GM12873 (cell line): ENCODE data around the gene MEX3D.

ENCODE experiments used
- CTCF ChIP-seq: IDR thresholded peaks from 2 replicates; pipeline ENCODE4 v1.5.1; 2012; ENCODE audit warnings: low read depth, mild to moderate bottlenecking, moderate library complexity, low read length, control low read depth; ENCODE audit not compliant: insufficient read depth; ENCODE audit errors: missing control alignments

MEX3D gene

GRCh38 chr19:1605236-1606137 is 37.4 kb upstream of the MEX3D start, which contains the start of gene UQCR11:
UQCR11 (minus strand) TSS chr19:1605462; CDS start chr19:1605409, 53 bp downstream.
- peak; percentile 77 for TF ChIP-seq CTCF

GRCh38 chr19:1602091-1602707 is 34.1 kb upstream of the MEX3D start:
- TF ChIP-seq CTCF, result no peak

- TF ChIP-seq CTCF, result no peak
Observed at GRCh38 chr19:1601613-1602064, 33.5 kb upstream of the MEX3D start.

DNA sequence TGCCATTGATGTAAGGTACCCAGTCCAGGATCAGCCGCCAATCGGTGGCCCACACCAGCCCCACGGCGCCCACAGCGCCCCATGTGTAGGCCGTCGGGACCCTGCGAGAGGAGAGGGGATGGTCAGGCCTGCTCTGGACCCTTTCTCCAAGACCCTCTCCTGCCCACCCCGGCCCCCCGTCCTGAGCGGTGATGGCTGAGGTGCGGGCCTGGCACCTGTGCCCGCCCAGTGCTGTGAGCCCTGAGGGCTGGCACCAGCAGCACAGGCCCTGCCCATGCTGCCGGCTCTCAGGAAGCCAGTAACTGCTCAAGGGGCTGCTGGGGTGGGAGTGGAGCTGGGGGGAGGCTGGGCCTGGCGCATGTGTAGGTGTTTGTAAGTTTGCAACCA is 31.3 kb upstream of the MEX3D start:
- TF ChIP-seq CTCF, result no peak

DNA sequence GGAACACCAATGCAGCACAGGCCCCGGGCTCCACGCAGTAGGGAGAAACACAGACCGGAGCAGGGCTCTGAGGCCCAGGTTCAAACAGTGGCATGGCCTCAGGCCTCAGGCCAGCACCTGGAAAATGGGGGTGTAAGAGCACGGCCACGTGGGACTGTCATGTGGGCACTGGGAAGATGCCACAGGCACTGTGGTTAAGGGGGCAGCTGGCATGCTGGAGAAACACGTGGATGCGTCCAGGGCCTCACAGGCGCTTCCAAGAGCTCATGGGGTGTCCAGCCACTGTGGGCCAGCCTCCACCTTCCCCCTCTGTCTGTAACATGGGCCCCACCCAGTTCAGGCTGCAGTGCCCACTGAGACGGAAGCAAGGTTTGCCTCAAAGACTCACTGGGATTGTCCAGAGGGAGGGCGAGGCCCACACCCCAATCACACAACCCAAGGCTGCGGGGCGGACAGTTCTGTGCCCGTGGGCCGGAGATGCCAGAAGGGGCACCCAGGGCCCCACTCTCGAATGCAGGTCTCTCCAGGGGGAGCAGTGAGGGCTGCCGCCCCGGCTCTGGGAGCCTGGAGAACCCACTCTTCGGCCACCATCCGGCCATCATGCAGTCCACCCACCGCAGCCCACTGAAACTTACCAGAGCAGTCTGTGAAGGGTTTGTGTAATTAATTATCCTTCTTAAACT is 30.8 kb upstream of the MEX3D start:
- no peak for TF ChIP-seq CTCF

GRCh38 chr19:1593501-1593772 is 25.3 kb upstream of the MEX3D start:
- no peak for TF ChIP-seq CTCF

DNA sequence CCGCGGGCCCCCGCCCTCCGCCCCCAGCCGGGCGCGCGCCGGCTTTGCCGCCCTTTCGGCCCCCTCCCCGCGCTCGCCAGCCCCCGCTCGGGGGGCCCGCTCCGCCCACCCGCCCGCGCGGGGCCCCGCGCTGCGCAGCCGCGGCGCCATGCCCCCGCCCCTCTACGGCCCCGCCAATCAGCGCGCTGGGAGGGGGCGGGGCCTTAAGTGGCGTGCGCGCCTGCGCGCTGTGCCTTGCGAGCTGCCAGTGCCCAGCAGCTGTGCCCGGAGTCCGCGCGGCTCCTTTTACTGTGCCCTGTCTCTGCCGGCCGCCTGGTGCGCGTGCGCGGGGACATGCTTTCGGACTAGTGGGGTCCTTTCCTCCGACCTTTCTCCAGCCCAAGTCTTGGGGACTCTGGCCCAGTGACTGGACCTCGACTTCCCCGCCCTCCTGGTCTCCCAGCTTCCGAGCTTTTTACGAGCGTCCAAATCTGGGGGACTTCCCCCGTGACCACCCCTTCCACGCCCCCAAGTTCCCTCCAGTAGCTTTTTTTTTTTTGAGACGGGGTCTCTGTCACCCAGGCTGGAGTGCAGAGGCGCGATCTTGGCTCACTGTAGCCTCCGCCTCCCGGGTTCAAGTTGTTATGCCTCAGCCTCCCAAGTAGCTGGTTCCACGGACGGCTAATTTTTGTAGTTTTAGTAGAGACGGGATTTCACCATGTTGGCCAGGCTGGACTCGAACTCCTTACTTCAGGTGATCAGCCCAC is 24.8 kb upstream of the MEX3D start, which contains the start of gene MBD3:
Gene MBD3 (minus strand): TSS at position 111 of the 746 bp plus-strand sequence. CDS start 234 bp downstream, outside the sequence.
- TF ChIP-seq CTCF, result no peak
